Stimulated activated CD8-positive, alpha-beta memory T cell treated with anti-CD3 and anti-CD28 coated beads, Interleukin-12 subunit alpha, Interleukin-12 subunit beta, amount 100 ng/mL, for 1 hour (primary cell): Measurements from ENCODE around the gene SLC4A5.
A peak's percentile ranks its signal among the peaks of the same experiment; 100 is the strongest.

Source experiments
- DNase-seq: peaks from one replicate; pipeline ENCODE4 v3.0.0-alpha.2; 2020; ENCODE audit warnings: low read depth

Gene SLC4A5

GRCh38 chr2:74269667-74270066 lies 73.5 kb downstream of the SLC4A5 start:
- DNase-seq: no peak

- DNase-seq: peak; percentile 23
Observed at GRCh38 chr2:74267068-74267467, 76.1 kb downstream of the SLC4A5 start.

GRCh38 chr2:74264281-74264680 lies 78.9 kb downstream of the SLC4A5 start:
- no peak for DNase-seq

GRCh38 chr2:74262681-74263080 lies 80.5 kb downstream of the SLC4A5 start:
- DNase-seq: no peak

GRCh38 chr2:74261204-74261864 lies 81.9 kb downstream of the SLC4A5 start:
- DNase-seq: no peak

GRCh38 chr2:74260495-74260894 lies 82.7 kb downstream of the SLC4A5 start:
- DNase-seq: no peak

GRCh38 chr2:74259733-74260132 lies 83.5 kb downstream of the SLC4A5 start:
- no peak for DNase-seq

GRCh38 chr2:74259191-74259590 lies 84.0 kb downstream of the SLC4A5 start:
- no peak for DNase-seq

GRCh38 chr2:74255660-74256213 lies 87.5 kb downstream of the SLC4A5 start:
- DNase-seq: no peak

- no peak for DNase-seq
Observed at GRCh38 chr2:74253971-74254310, 89.3 kb downstream of the SLC4A5 start.

GRCh38 chr2:74253306-74253970 lies 89.8 kb downstream of the SLC4A5 start:
- no peak for DNase-seq

- no peak for DNase-seq
Observed at GRCh38 chr2:74252862-74253261, 90.4 kb downstream of the SLC4A5 start.

- no peak for DNase-seq
Observed at GRCh38 chr2:74252036-74252435, 91.2 kb downstream of the SLC4A5 start.

- DNase-seq: peak; percentile 22
Observed at GRCh38 chr2:74250189-74250631, 93.0 kb downstream of the SLC4A5 start.

- DNase-seq: no peak
Observed at GRCh38 chr2:74249406-74250122, 93.7 kb downstream of the SLC4A5 start.

GRCh38 chr2:74246496-74247195 lies 96.6 kb downstream of the SLC4A5 start:
- DNase-seq: no peak

GRCh38 chr2:74244286-74244685 lies 98.9 kb downstream of the SLC4A5 start:
- no peak for DNase-seq

GRCh38 chr2:74242354-74243071 lies 100.7 kb downstream of the SLC4A5 start:
- no peak for DNase-seq

- no peak for DNase-seq
Observed at GRCh38 chr2:74239346-74239745, 103.9 kb downstream of the SLC4A5 start.

- no peak for DNase-seq
Observed at GRCh38 chr2:74238879-74239278, 104.3 kb downstream of the SLC4A5 start.

- no peak for DNase-seq
Observed at GRCh38 chr2:74235041-74235440, 108.2 kb downstream of the SLC4A5 start.

GRCh38 chr2:74233648-74234047 lies 109.6 kb downstream of the SLC4A5 start:
- no peak for DNase-seq
